Peyer's patch (tissue), 4 donors: ENCODE data around the gene VPS26A. TPM values are rescaled to one million over a fixed set of nuclear protein-coding genes. Genes with fewer than 3 reads are reported as not detected.
A peak's percentile ranks its signal among the peaks of the same experiment; 100 is the strongest.

ENCODE experiments used
- DNase-seq, 3 donors: peaks; one replicate each; pipeline ENCODE4 v3.0.0-alpha.2; 2017 to 2019
- H3K27ac ChIP-seq, 4 donors: fragments of 200-600 bp; sonication (generic); one replicate each; pipeline ENCODE4 v1.5.1; 2016 to 2019
- H3K27me3 ChIP-seq, 2 donors: fragments of 200-600 bp; sonication (generic); one replicate each; pipeline ENCODE4 v1.5.1; 2019
- H3K36me3 ChIP-seq, 3 donors: fragments of 200-600 bp; sonication (generic); one replicate each; pipeline ENCODE4 v1.5.1; 2016 to 2019
- H3K4me1 ChIP-seq, 4 donors: fragments of 200-600 bp; sonication (generic); one replicate each; pipeline ENCODE4 v1.5.1; 2016 to 2019
- H3K4me3 ChIP-seq, 4 donors: fragments of 200-600 bp; sonication (generic); 1 replicate in 3 of 4; 2 replicates in 1 of 4; pipeline ENCODE4 v1.5.1; 2016 to 2019; ENCODE audit warnings: mild to moderate bottlenecking in 1 of 4
- H3K9me3 ChIP-seq, 4 donors: fragments of 200-600 bp; sonication (generic); one replicate each; pipeline ENCODE4 v1.5.1; 2016 to 2019; ENCODE audit warnings: mild to moderate bottlenecking in 1 of 4
- CTCF ChIP-seq, 6 experiments: fragments of 450-650 bp in 4 of 6; fragments of 200-600 bp in 2 of 6; sonication (generic) in 1 of 6; IDR thresholded peaks; one replicate each; pipeline ENCODE4 v1.5.1; 2017 to 2019; ENCODE audit warnings: antibody characterized with exemption in 6 of 6, mild to moderate bottlenecking in 3 of 6, moderate library complexity in 1 of 6
- POLR2A ChIP-seq, 2 donors: fragments of 450-650 bp; IDR thresholded peaks; one replicate each; pipeline ENCODE4 v1.5.1; 2017; ENCODE audit warnings: antibody characterized with exemption in 2 of 2, mild to moderate bottlenecking in 2 of 2, moderate library complexity in 2 of 2
- small RNA-seq, 2 donors: library from RNA; depleted of rRNA; stranded (forward); fragments of <200 nt; gene quantifications; one replicate each; pipeline ENCODE3, GENCODE V24; 2016
- total RNA-seq, 4 donors: library from RNA; depleted of rRNA; stranded (reverse); fragments of >200 nt; gene quantifications; one replicate each; pipeline ENCODE4 v1.1.0, GENCODE V29; 2016

VPS26A gene
- total RNA-seq, 4 donors from 2014 or later = 18.1 to 71.0 (median 24.8) TPM

- no peaks in the 10 kb centered on the region for H3K36me3 ChIP-seq
- no peaks in the 10 kb centered on the region for H3K4me1 ChIP-seq
- DNase-seq = no peak
- peak overlapping the region in 3 of 4 donors; percentile 10 to 59 (median 16) for H3K27ac ChIP-seq
- no peaks in the 10 kb centered on the region for H3K27me3 ChIP-seq
- TF ChIP-seq POLR2A (IDR thresholded peaks at IDR 0.05) = no peak
- no peak for TF ChIP-seq CTCF (IDR thresholded peaks at IDR 0.05)
- H3K9me3 ChIP-seq = no peaks in the 10 kb centered on the region
- no peak overlapping the region for H3K4me3 ChIP-seq
Measured at GRCh38 chr10:69217119-69217754, 93.3 kb downstream of the VPS26A start.

- TF ChIP-seq POLR2A (IDR thresholded peaks at IDR 0.05) (no peak), CTCF (IDR thresholded peaks at IDR 0.05) (no peak)
Measured at GRCh38 chr10:69218831-69219230, 94.9 kb downstream of the VPS26A start.

GRCh38 chr10:69220041-69220451 lies 96.1 kb downstream of the VPS26A start, which contains the start of gene HKDC1:
TSS of gene HKDC1 (plus strand) at chr10:69220332. CDS start at chr10:69220436, 104 bp downstream.
- H3K27ac ChIP-seq = peak within 1 kb of the TSS; percentile 77 to 92 (median 84)
- H3K4me3 ChIP-seq = peak within 1 kb of the TSS in 3 of 4 donors; percentile 9 to 60 (median 51)

More at GRCh38 chr10:69218831-69219230, 94.9 kb downstream of the VPS26A start:
- Histone ChIP-seq H3K4me1 (peaks cover 0 to 10% (median under 1%) of the 10 kb centered on the region in 4 donors), H3K27me3 (no peaks in the 10 kb centered on the region), H3K27ac (no peak overlapping the region), H3K36me3 (no peaks in the 10 kb centered on the region), H3K9me3 (no peaks in the 10 kb centered on the region), H3K4me3 (no peak overlapping the region)
- DNase-seq = no peak

GRCh38 chr10:69220507-69220906 lies 96.5 kb downstream of the VPS26A start:
- no peak for DNase-seq
- Histone ChIP-seq H3K27ac (peak overlapping the region in 3 of 4 donors; percentile 77 to 92 (median 87)), H3K27me3 (no peaks in the 10 kb centered on the region), H3K9me3 (no peaks in the 10 kb centered on the region), H3K4me3 (peak overlapping the region in 3 of 4 donors; percentile 9 to 60 (median 51)), H3K36me3 (no peaks in the 10 kb centered on the region), H3K4me1 (peaks cover under 1 to 26% (median 9%) of the 10 kb centered on the region in 4 donors)
- TF ChIP-seq CTCF (IDR thresholded peaks at IDR 0.05) (no peak), POLR2A (IDR thresholded peaks at IDR 0.05) (no peak)

More at GRCh38 chr10:69220041-69220451, 96.1 kb downstream of the VPS26A start, which contains the start of gene HKDC1:
- TF ChIP-seq CTCF (IDR thresholded peaks at IDR 0.05) (no peak), POLR2A (IDR thresholded peaks at IDR 0.05) (peak; percentile 87 to 94)
- Histone ChIP-seq H3K27me3 (no peaks in the 10 kb centered on the region), H3K36me3 (no peaks in the 10 kb centered on the region), H3K4me1 (peaks cover 0 to 22% (median 5%) of the 10 kb centered on the region in 4 donors), H3K9me3 (no peaks in the 10 kb centered on the region)
- DNase-seq = peak in 2 of 3 donors; percentile 76 to 79

Small RNA genes within 50 kb of the gene (small RNA-seq; reads per million reads assigned to genes)
- gene RF00017 = 0 reads per million in 2 donors

Other genes starting within 250 kb of the VPS26A start
- 10 to 100 TPM in 3 of 4 donors, 1 to 10 TPM in 1; 8.2 to 25.6 (median 16.0) TPM for gene DDX50, start 222.9 kb upstream of the VPS26A start, total RNA-seq
- 10 to 100 TPM; 17.8 to 50.3 (median 20.6) TPM for gene DDX21, start 168.0 kb upstream of the VPS26A start, total RNA-seq
- 10 to 100 TPM; 13.1 to 20.7 (median 19.9) TPM for gene KIFBP, start 135.4 kb upstream of the VPS26A start, total RNA-seq
- 100 to 1,000 TPM in 1 of 4 donors, 10 to 100 TPM in 3; 19.4 to 113 (median 28.1) TPM for gene SRGN, start 36.1 kb upstream of the VPS26A start, total RNA-seq
- gene SUPV3L1, start 56.1 kb downstream of the VPS26A start, total RNA-seq = 10 to 100 TPM; 20.5 to 50.3 (median 31.2) TPM
- 100 to 1,000 TPM in 3 of 4 donors, 10 to 100 TPM in 1; 53.6 to 207 (median 184) TPM for gene HKDC1, start 96.2 kb downstream of the VPS26A start, total RNA-seq
- gene HK1, start 154.3 kb downstream of the VPS26A start, total RNA-seq = 10 to 100 TPM; 12.5 to 47.0 (median 12.6) TPM